HG03378 (cell line): ENCODE results near the gene ERC1.

Experiments
- ATAC-seq: cut with Tn5 transposase; IDR thresholded peaks from one replicate; pipeline ENCODE4 v1.9.1; 2021; ENCODE audit warnings: mild to moderate bottlenecking, moderate library complexity; ENCODE audit not compliant: unreplicated experiment

Gene ERC1

GRCh38 chr12:1280059-1280458 is 289.0 kb downstream of the ERC1 start:
- ATAC-seq: no peak

DNA sequence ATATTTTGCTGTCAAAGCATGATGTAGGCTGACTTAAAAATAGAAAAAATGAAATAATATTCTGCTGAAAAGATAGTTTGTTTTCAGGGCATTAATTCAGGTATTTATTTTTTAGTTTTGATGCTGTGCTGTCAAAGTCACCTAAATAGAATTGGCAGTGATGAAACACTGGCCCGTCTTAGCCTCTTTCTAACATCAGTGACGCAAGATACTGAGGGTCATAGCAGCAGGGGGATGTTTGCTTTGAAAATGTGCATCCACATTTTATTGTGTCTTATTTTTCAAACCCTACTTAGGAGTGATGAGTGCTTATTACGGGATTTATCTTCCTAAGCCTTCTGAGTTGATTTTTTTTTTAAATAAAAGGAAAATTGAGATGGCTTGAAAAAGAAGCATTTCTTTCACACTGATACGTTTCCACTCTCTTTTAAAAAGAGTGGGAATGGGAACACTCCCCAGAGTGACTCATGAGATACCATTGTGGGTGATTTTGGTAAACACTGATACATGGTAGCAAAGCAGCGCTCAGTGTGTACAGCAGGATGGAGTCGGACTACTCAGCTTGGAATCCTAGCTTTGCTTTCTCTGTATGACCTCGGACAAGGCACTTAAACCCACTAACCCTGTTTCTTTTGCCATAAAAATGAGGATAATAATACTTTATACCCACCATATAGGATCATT is 290.8 kb downstream of the ERC1 start:
- no peak for ATAC-seq

DNA sequence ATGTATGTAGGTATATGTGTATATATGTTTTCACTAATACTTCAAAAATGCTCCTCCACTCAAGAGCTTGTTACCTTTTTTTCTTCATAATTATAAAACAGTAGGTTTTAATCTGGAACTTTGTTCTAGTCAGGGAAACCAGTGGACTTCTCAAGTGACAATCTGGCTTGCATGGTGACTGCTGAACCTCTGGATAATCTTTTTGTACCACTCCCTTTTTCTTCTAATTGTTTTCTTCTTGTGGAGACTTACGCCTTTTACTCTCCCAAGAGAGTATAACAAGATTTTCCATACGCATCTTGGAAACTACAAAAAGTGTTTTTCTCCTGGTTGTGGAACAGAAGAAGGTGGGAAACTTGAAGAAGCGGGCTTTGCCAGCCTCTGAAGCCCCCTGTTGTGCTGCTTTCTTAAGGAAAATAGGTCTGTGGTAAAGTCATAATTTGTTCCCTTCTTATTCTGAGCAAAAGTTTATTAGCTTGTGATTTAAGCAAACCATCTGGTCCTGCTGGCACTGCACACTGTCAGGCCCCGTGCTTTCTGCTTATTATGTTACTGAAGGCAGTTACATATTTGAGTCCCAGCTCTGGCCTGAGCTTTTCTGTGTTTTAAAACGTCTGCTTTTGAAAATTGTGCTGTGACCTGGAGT is 291.8 kb downstream of the ERC1 start:
- no peak for ATAC-seq

- ATAC-seq: no peak
Measured at GRCh38 chr12:1283316-1283715, 292.3 kb downstream of the ERC1 start.

DNA sequence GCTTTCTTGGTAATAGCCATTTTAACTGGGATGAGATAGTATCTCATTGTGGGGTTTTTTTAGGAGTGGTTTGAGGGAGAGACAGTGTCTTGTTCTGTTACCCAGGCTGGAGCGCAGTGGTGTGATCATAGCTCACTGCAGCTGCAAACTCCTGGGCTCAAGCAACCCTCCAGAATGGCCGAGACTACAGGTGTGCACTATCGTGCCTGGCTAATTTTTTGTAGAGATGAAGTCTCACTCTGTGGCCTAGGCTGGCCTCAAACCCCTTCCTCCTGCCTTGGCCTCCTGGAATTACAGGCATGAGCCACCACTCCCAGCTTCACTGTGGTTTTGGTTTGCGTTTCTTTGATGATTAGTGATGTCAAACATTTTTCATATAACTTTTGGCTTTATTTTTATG is 293.6 kb downstream of the ERC1 start:
- no peak for ATAC-seq

DNA sequence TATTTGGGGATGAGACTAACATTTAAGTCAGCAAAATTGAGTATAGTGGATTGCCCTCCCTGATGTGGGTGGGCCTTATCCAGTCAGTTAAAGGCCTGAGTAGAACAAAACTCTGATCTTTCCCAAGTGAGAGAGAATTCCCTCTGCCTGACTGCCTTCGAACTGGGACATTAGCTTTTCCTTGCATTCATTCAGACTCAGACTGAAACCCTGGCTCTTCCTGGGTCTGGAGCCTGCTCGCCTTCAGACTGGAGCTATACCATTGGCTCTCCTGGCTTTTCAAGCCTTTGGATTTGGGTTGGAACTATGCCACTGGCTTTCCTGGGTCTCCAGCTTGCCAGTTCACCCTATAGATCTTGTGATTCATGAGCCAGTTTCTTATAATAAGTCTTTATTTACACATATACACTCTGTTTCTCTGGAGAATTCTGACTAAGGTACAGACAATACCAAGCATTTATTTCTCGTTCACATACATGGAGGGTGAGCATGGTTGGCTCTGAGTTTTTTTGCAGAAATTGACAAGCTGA is 296.5 kb downstream of the ERC1 start:
- no peak for ATAC-seq

DNA sequence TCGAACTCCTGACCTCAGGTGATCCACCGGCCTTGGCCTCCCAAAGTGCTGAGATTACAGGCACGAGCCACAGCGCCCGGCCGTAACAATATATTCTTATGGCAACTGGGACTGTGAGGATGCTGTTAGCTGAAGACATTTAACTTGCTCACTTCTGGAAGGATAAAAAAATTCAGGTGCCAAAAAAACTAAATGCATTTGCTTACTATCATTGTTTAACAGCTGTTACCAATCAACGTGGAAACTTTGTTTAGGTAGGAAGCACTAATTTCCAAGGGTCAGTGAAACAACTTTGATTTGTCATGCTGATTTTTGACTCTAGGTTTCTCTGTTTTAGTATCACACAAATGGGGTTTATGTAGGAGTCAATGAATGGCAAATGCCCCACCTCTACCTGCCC is 297.3 kb downstream of the ERC1 start:
- no peak for ATAC-seq

- no peak for ATAC-seq
Measured at GRCh38 chr12:1289371-1290155, 298.5 kb downstream of the ERC1 start.

- ATAC-seq: no peak
Measured at GRCh38 chr12:1290716-1291115, 299.7 kb downstream of the ERC1 start.

DNA sequence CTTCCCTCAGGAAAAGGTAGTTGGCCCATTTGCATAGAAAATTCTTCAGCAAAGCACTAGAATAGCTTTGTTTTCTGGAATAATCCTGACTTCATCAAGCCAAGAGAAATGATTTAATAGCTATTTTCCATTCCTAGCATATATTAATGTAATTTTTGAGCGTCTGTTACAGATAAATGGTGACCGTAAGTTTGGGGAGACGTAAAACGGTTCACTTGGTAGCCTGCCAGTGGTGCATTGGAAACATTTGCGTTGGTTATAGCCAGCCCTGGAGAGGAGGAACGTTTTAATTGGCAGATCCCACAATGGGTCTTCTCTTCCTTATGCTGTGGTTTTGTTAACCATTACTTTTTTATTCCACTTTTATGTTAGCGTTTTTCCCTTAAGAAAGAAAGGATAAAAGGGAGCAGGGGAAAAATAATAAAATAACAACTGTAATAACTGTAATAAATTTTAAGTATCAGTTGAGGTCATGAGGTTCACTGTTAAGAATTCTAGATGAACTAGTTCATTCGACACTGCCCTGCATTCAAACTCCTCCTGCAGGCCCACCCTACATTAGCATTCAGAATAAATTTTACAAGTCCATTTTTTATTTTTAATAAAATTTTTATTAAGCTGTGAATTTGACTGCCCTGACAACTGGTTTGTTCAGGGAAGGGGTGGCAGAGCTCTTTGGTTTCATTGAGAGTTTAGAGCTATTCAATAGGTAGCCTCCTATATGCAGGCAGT is 300.7 kb downstream of the ERC1 start:
- no peak for ATAC-seq

- ATAC-seq: no peak
Measured at GRCh38 chr12:1293901-1294300, 302.9 kb downstream of the ERC1 start.

GRCh38 chr12:1297206-1297605 is 306.2 kb downstream of the ERC1 start:
- no peak for ATAC-seq

- no peak for ATAC-seq
Measured at GRCh38 chr12:1297639-1298175, 306.7 kb downstream of the ERC1 start.

DNA sequence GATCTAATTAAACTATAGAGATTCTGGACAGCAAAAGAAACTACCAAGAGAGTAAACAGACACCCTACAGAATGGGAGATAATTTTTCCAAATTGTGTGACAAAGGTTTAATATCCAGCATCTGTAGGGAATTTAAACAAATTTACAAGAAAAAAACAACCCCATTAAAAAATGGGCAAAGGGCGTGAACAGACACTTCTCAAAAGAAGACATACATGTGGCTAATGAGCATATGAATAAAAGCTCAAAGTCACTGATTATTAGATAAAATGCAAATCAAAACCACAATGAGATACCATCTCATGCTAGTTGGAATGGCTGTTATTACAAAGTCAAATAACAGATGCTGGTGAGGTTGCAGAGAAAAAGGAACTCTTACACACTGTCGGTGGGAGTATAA is 309.4 kb downstream of the ERC1 start:
- ATAC-seq: no peak

- no peak for ATAC-seq
Measured at GRCh38 chr12:1302201-1302870, 311.3 kb downstream of the ERC1 start.

GRCh38 chr12:1305063-1305434 is 314.0 kb downstream of the ERC1 start:
- ATAC-seq: no peak

GRCh38 chr12:1305791-1306500 is 314.9 kb downstream of the ERC1 start:
- ATAC-seq: no peak

GRCh38 chr12:1306817-1307216 is 315.8 kb downstream of the ERC1 start:
- ATAC-seq: no peak

GRCh38 chr12:1307796-1308195 is 316.8 kb downstream of the ERC1 start:
- no peak for ATAC-seq

DNA sequence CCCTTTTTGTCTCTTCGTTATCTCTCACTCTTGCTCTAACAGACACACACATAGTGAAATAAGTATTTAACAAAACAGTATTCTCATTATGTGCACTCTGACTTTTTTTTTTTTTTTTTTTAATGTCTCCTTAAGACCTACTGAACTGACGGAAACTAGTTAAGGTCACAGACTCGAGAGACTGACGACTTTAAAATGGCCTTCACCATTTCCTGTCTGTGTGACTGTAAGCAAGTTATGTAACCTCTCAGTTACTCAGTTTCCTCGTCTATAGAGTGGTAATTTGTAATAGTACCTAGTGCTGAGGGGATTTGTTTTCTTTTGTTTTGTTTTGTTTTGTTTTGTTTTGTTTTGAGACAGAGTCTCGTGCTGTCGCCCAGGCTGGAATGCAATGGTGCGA is 318.6 kb downstream of the ERC1 start:
- no peak for ATAC-seq
